Astrocyte of the cerebellum (primary cell): ENCODE measurements around the gene JAK3.
A peak's percentile ranks its signal among the peaks of the same experiment; 100 is the strongest.

Experiments
- DNase-seq: peaks from one replicate; pipeline ENCODE4 v3.0.0-alpha.2; 2011; ENCODE audit warnings: low read depth
- H3K4me3 ChIP-seq: 2 replicates; pipeline ENCODE4 v1.5.1; 2011; ENCODE audit warnings: mild to moderate bottlenecking, low read depth, low read length, moderate library complexity
- CTCF ChIP-seq: IDR thresholded peaks from 2 replicates; pipeline ENCODE4 v1.5.1; 2012; ENCODE audit warnings: low read length, low read depth, moderate library complexity, mild to moderate bottlenecking; ENCODE audit errors: missing control alignments
- in situ Hi-C: cut with HindIII; loops from 2 replicates; pipeline ENCODE4 v1.10.0; 2017; ENCODE audit warnings: low sequenced_read_pairs

Gene JAK3

GRCh38 chr19:17841371-17841809 is 6.4 kb downstream of the JAK3 start:
- H3K4me3 ChIP-seq: peak overlapping the region; percentile 9
- TF ChIP-seq CTCF: no peak
- in situ Hi-C loops: no loop called here
- no peak for DNase-seq

GRCh38 chr19:17840019-17840418 is 7.8 kb downstream of the JAK3 start:
- no peak for DNase-seq
- in situ Hi-C loops: no loop called here
- TF ChIP-seq CTCF: no peak
- H3K4me3 ChIP-seq: no peak overlapping the region

GRCh38 chr19:17837972-17838371 is 9.8 kb downstream of the JAK3 start:
- no peak overlapping the region for H3K4me3 ChIP-seq
- in situ Hi-C loops: loop anchor here (10.0 kb wide), 1 partner anchor 123 kb away; the partner anchor contains the start of gene MAP1S
- no peak for TF ChIP-seq CTCF
- no peak for DNase-seq

GRCh38 chr19:17836530-17836929 is 11.3 kb downstream of the JAK3 start:
- no peak overlapping the region for H3K4me3 ChIP-seq
- no peak for DNase-seq
- in situ Hi-C loops: loop anchor here (10.0 kb wide), 1 partner anchor 122 kb away; the partner anchor contains the start of gene MAP1S
- TF ChIP-seq CTCF: no peak

- no peak for TF ChIP-seq CTCF
- no peak for DNase-seq
- in situ Hi-C loops: loop anchor here (10.0 kb wide), 1 partner anchor 121 kb away; the partner anchor contains the start of gene MAP1S
- no peak overlapping the region for H3K4me3 ChIP-seq
Measured at GRCh38 chr19:17835182-17836006, 12.4 kb downstream of the JAK3 start.

- peak; percentile 13 for TF ChIP-seq CTCF
- no peak overlapping the region for H3K4me3 ChIP-seq
- in situ Hi-C loops: loop anchor here (10.0 kb wide), 1 partner anchor 120 kb away; the partner anchor contains the start of gene MAP1S
- no peak for DNase-seq
Measured at GRCh38 chr19:17834350-17835181, 13.2 kb downstream of the JAK3 start.
